GM21447 (cell line): ENCODE measurements around the gene GTPBP1.

Experiments
- ATAC-seq: cut with Tn5 transposase; IDR thresholded peaks from one replicate; pipeline ENCODE4 v1.9.1; 2021; ENCODE audit not compliant: unreplicated experiment

The GTPBP1 gene

DNA sequence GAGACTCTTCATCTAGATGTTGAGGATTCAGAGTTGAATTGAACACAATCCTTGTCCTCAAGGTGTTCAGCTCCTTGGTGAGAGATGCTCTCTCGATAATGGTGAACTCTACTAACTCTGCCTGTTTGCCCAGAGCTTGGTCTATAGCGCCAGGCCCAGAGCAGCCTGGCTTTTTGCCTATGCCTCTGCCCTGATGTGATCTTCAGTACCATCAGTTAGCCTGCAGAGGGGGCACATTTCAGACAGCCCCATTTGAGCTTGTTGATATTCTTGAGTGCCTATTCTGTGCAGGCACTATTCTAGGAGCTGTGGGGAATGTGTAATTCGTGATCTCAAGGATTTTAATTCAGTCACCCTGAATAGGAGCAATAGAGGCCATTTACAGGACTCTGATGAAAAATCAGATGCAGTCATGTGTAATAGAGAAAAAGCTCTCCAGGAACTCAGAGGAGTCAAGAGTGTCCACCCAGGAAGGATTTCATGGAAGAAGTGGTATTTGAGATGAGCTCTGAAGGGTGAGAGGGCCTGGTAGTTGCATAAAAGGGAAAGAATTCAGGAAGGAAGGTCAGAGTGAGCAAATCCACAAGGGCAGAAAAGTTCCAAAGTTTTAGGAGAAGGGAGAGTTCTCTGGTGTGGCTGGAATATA, 19.3 kb downstream of the GTPBP1 start:
- no peak for ATAC-seq

GRCh38 chr22:38725900-38726655, 20.3 kb downstream of the GTPBP1 start:
- ATAC-seq = no peak

DNA sequence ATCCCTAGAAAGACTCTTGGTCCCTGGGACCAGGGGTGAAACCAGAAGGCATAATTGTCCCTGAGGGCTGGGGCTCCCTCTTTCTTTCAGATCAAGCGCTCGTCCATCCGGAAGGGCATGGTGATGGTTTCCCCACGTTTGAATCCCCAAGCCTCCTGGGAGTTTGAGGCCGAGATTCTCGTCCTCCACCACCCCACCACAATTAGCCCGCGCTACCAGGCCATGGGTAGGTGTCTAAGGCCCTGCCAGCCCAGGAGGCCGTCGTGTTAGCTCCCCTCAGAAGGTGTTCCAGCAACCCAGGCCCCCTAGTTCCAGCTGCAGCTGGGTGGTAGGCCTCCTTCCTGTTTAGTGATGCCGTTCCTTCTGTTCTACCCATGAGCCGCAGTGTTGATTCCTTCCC, 21.4 kb downstream of the GTPBP1 start:
- ATAC-seq = no peak

DNA sequence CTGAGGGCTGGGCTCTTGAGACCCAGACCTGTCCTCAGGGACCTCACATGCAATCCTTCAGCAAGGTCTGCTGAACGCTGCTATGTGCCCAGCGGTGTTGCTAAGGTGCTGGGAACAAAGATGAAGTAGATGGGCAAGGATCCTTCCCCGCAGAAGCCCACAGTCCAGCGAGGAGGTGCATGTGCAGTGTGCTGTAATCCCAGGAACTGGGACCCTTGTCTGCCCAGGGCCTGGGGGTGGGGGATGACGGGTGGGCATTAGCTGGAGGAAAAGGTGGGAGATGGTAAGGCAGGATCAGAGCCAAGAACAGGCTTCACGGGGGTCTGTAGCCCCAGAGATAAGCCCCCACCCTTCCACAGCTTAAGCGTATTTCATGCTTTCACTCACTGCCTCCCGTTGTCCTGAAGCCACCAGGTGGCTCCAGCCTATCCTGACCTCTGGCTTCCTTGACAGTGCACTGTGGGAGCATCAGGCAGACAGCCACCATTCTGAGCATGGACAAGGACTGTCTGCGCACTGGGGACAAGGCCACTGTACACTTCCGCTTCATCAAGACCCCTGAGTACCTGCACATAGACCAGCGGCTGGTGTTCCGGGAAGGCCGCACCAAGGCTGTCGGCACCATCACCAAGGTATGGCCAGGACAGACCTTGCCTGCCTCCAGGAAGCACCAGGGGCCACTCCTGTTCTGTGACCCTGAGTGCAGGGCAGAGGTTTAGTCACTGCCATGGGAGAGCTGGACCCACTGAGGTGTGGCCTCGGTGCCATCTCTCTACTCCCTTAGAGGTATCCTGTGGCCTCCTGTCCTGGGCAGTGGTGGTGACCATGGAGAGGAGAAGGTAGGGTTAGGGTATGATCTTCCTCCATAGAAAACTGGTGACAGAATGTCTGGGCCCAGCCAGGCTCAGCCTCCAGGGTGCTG, 22.0 kb downstream of the GTPBP1 start:
- ATAC-seq = no peak

DNA sequence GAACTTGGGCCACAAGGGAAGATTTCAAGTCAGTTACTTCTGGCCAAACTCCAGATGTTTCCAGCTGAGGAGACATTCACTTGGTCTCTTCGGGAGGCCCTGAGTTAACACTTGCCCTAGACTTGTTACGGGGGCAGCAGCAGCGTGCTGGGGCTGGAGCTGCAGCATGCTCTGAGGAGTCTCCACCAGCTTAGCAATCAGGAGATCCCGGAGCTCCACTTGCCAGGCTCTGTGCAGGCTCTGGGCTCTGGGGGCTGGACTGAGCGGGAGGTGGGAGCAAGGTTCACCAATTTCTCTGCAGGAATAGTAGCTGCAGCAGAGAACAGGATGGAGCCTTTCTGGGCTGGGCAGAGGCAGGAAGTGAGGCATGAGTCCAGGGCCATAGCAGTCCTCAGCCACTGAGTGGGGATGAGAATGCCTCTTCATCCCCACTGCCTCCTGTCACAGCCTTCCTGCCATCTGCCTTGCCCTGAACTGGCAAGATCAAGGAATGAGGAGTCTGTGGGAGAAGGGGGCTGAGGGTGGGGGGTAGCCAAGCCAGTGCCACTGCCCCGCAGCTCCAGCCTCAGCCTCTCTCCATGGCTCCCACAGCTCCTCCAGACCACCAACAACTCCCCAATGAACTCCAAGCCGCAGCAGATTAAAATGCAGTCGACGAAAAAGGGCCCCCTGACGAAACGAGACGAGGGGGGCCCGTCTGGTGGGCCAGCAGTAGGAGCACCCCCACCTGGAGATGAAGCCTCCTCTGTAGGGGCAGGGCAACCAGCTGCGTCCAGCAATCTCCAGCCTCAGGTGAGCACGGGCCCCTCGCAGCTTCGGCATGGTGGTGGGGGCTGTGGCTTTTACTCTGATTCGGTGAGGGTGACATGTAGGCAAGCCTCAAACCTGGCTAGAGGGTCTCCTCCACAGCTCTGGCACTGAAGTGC, 23.4 kb downstream of the GTPBP1 start:
- ATAC-seq = no peak

GRCh38 chr22:38729946-38730345, 24.2 kb downstream of the GTPBP1 start:
- no peak for ATAC-seq

DNA sequence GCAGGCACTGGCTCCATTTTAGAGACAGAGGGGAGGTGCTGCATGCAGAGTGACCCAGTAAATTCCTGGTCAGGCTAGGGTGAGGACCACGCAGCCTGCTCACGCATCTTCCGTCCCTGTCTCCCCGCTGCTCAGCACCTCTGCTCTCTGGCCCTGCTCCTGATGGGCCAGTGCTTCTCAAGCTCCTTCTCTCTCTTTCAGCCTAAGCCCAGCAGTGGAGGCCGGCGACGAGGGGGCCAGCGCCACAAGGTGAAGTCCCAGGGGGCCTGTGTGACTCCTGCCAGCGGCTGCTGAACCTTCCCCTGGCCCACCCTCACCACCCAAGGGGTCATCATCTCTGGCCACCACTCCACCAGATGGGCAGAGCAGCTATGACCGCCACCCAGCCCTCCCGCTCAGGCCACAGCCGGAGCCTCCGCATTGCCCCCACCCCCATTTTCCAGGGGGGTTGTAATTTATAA, 24.7 kb downstream of the GTPBP1 start:
- no peak for ATAC-seq

GRCh38 chr22:38731703-38732161, 26.0 kb downstream of the GTPBP1 start:
- no peak for ATAC-seq

GRCh38 chr22:38732251-38732815, 26.6 kb downstream of the GTPBP1 start:
- no peak for ATAC-seq

GRCh38 chr22:38733329-38733723, 27.6 kb downstream of the GTPBP1 start:
- ATAC-seq = no peak

GRCh38 chr22:38733724-38734381, 28.1 kb downstream of the GTPBP1 start:
- ATAC-seq = no peak

DNA sequence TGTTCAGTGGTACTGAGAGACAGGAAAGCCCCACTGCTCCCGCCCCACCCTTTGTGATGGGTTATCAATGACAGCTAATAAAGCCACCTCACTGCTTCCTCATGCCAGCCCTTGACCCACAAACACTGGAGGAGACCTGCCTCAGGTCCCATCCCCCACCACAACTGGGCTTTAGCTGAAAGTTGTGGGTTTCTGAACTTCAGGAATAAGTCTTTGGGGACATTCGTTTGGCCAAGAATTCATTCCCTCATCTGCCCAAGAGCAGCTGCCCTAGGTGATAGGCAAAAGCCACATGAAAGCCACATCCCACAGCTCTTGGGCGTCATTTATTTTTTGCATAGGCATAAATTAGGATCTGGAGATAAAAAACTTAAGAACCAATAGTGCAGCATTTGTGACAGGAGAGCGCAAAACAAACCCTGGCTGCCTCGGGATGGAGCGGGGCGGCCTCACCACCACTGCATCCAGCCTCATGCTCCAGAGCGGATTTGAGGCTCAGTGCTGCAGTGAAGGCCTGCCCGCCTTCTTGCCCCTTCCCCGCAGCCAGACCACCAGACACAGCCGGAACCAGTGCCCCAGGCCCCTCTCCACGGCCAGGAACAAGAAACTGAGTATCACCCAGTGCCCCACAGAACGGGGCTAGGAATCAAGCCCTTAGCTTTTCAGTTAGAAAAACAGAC, 28.8 kb downstream of the GTPBP1 start:
- ATAC-seq = no peak

GRCh38 chr22:38735126-38735464, 29.4 kb downstream of the GTPBP1 start:
- ATAC-seq = no peak

DNA sequence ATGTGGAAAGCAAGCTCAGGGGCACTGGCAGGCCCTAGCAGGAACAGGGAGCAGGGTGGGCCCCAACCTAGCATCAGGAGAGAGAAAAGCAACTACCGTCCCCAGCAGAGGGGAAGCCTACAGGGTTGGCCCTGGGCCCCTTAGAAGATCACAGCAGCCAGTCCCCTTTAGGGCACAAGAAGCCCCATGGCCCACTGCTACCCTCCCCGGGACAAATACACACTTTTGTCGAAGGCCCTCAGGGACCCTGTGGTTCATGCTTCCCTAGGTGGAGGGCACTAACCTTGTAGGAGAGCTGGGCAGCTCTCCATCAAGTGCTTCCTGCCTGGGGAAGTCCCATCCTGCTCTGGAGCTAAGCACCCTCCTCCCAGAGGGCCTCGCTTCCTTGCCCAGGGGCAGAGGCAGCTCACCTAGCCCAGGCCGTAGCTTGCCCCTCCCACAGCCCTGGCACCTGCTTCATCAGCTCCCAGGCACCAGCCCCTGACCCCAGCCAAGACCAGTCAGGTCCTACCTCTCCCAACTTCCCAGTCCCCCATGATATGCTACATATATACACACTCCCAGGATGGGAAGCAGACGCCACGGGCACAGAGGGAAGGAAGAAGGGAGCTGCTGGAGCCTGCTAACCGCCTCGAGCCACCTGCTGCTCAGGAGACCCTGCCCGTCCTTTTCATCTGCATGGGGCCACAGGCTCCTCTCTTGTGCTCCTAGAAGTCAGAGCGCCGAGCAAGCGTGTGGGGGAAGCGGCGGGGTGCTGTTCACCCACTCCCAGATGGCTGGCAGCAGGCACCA, 29.9 kb downstream of the GTPBP1 start:
- no peak for ATAC-seq

DNA sequence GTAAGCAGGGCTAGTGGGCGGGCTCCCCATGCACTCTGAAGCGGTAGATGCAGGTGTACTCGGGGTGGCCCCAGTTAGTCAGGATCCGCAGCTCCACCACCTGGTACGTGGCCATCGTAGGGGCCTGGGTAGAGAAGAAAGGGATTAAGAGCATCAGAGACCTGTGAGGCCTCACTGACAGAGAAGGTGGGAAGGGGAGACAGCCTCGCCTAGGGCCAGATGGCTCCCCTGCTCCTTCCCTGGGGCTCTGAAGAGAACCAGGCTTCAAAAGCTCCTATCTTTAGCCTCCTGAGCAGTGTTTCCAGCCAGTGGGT, 30.5 kb downstream of the GTPBP1 start:
- ATAC-seq = no peak

GRCh38 chr22:38737302-38738060, 31.7 kb downstream of the GTPBP1 start:
- no peak for ATAC-seq

GRCh38 chr22:38738475-38739070, 32.8 kb downstream of the GTPBP1 start:
- ATAC-seq = no peak
